GM19035 (cell line): ENCODE measurements around the gene ACE2.
A peak's percentile ranks its signal among the peaks of the same experiment; 100 is the strongest.

Source experiments
- ATAC-seq: cut with Tn5 transposase; IDR thresholded peaks from one replicate; pipeline ENCODE4 v1.9.1; 2021; ENCODE audit not compliant: unreplicated experiment

Gene ACE2

GRCh38 chrX:15600745-15601144 lies at the start of gene ACE2:
ACE2 (minus strand) TSS chrX:15600960; CDS start chrX:15600911, 49 bp downstream.
- ATAC-seq = no peak

- peak; percentile 55 for ATAC-seq
Observed at GRCh38 chrX:15647510-15647909, 46.8 kb upstream of the ACE2 start.

GRCh38 chrX:15646543-15646942 lies 45.8 kb upstream of the ACE2 start:
- ATAC-seq = no peak

- no peak for ATAC-seq
Observed at GRCh38 chrX:15646031-15646430, 45.3 kb upstream of the ACE2 start.

- no peak for ATAC-seq
Observed at GRCh38 chrX:15645266-15645665, 44.5 kb upstream of the ACE2 start.

- no peak for ATAC-seq
Observed at GRCh38 chrX:15644560-15644872, 43.8 kb upstream of the ACE2 start.

- no peak for ATAC-seq
Observed at GRCh38 chrX:15643786-15644559, 43.2 kb upstream of the ACE2 start.

- no peak for ATAC-seq
Observed at GRCh38 chrX:15631637-15632036, 30.9 kb upstream of the ACE2 start.

GRCh38 chrX:15623054-15623453 lies 22.3 kb upstream of the ACE2 start:
- no peak for ATAC-seq

- no peak for ATAC-seq
Observed at GRCh38 chrX:15619053-15619755, 18.4 kb upstream of the ACE2 start.

- ATAC-seq = no peak
Observed at GRCh38 chrX:15617111-15617510, 16.4 kb upstream of the ACE2 start.

GRCh38 chrX:15616531-15616930 lies 15.8 kb upstream of the ACE2 start:
- no peak for ATAC-seq

- no peak for ATAC-seq
Observed at GRCh38 chrX:15607067-15607466, 6.3 kb upstream of the ACE2 start.

GRCh38 chrX:15606136-15606535 lies 5.4 kb upstream of the ACE2 start:
- ATAC-seq = no peak

- ATAC-seq = no peak
Observed at GRCh38 chrX:15605226-15605625, 4.5 kb upstream of the ACE2 start.

- no peak for ATAC-seq
Observed at GRCh38 chrX:15602761-15603160, 2.0 kb upstream of the ACE2 start.

GRCh38 chrX:15601932-15602331 lies 1.2 kb upstream of the ACE2 start:
- no peak for ATAC-seq

- ATAC-seq = no peak
Observed at GRCh38 chrX:15600049-15600448, 711 bp downstream of the ACE2 start.

- no peak for ATAC-seq
Observed at GRCh38 chrX:15599461-15599860, 1.3 kb downstream of the ACE2 start.

GRCh38 chrX:15598026-15598425 lies 2.7 kb downstream of the ACE2 start:
- ATAC-seq = no peak

GRCh38 chrX:15594371-15594770 lies 6.4 kb downstream of the ACE2 start:
- no peak for ATAC-seq
